HG03442 (cell line): ENCODE measurements around the gene RASA2.
"Not testable (repeated sequence)": the region's sequence is repeated elsewhere in the genome, so short reads cannot be mapped to it uniquely, and the experiment has no call there.

ENCODE experiments used
- ATAC-seq: cut with Tn5 transposase; IDR thresholded peaks from one replicate; pipeline ENCODE4 v1.9.1; 2021; ENCODE audit warnings: mild to moderate bottlenecking, moderate library complexity; ENCODE audit not compliant: unreplicated experiment

RASA2 gene

GRCh38 chr3:141457624-141458236 is 29.1 kb upstream of the RASA2 start:
- no peak for ATAC-seq

- no peak for ATAC-seq
These were observed 27.8 kb upstream of the RASA2 start for GRCh38 chr3:141459008-141459407.

GRCh38 chr3:141460097-141460704 is 26.6 kb upstream of the RASA2 start:
- peak; percentile 88 for ATAC-seq

DNA sequence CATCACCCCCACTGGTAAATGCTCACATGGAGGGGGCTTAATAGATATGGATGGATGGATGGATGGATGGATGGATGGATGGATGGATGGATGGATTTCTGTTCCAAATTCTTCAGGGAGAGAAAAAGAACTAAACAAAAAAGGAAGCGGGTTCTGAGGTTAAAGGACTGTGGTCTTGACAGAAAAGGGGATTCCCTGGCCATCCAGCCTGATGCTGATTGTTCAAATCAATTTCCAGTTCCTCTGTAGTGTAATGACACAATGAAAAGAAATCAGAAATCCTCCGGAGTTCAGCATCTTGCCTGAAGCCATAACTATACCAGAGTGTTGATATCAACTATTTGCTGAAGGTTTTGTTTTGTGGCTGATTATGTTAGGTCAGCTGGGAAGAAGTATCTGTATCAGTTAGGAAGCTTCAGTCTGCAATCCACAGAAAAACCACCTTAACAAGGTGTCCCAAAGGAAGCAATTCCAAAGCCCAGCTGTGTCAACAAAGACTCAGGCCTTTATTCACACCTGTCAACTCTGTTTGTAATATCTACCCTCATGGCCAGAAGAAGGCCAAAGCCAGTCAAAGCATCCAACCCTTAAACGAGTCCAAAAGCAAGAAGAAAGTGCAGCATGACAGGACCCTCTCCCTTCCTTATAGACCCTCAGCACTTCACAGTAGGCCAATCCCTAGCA is 24.5 kb upstream of the RASA2 start:
- ATAC-seq = no peak

- no peak for ATAC-seq
These were observed 21.6 kb upstream of the RASA2 start for GRCh38 chr3:141465221-141465620.

- ATAC-seq = no peak
These were observed 20.1 kb upstream of the RASA2 start for GRCh38 chr3:141466633-141467169.

DNA sequence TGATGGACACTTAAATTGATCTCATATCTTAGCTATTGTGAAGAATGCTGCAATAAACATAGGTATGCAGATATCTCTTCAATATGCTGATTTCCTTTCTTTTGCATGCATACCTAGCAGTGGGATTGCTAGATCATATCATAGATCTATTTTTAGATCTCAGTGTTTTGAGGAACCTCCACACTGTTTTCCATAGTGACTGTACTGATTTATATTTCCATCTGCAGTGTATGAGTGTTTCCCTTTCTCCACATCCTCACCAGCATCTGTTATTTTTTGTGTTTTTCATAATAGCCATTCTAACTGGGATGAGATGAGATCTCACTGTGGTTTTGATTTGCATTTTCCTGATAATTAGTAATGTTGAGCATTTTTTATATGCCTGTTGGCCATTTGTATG is 17.1 kb upstream of the RASA2 start:
- ATAC-seq = no peak

DNA sequence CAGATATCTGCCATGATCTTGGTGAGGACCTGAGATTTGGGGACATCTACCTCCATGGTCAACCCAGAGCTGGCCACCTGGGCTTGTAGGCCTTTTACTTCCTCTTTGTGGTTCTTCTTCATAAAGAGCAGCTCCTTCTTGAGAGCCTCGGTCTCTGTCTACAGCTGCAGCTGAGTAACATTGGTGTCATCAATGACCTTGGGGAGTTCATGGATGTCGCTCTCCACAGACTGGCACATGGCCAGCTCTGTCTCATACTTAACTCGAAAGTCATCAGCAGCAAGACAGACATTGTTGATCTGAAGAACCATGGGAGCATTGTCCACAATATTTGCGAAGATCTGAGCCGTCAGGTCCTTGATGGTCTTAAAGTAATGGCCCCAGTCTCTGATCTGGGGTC is 15.7 kb upstream of the RASA2 start:
- ATAC-seq = no peak

DNA sequence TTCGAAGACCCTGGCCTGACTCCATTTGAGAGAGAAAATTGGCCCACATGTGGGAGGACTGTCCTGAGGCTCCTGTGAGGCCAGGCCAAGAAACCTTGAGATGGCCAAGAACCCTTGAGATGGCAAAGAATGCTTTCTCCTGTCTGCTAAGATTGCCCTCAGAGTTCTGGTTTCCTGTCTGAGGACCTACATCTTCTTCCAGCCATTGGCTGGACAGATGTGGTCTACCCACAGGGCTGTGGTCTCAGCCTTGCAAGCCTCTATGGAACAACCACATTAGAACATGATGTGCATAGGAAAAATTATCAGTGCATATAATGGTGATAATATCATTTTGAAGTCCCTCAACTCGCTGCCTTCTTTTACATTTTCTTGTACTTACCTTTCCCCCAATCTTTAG is 10.8 kb upstream of the RASA2 start:
- no peak for ATAC-seq

GRCh38 chr3:141477224-141477623 is 9.6 kb upstream of the RASA2 start:
- ATAC-seq = no peak

DNA sequence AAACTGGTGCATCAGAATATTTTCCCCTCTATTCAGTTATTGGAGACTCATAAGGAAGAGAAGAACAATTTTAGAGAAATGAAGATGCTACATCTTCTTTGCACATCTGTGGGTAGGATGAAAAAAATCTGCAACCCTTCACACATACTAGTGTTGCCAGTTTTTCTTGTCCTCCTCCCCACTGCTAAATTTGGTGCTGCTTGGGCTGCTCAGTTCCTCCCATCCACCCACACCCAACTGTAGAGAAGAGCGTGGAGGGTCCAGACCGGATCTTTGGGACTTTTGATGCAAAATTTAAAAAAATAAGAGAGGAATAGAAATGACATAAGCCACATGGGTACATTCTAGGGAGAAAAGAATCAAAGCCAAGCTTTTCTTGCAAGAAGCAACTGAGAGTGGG is 8.7 kb upstream of the RASA2 start:
- ATAC-seq = no peak

DNA sequence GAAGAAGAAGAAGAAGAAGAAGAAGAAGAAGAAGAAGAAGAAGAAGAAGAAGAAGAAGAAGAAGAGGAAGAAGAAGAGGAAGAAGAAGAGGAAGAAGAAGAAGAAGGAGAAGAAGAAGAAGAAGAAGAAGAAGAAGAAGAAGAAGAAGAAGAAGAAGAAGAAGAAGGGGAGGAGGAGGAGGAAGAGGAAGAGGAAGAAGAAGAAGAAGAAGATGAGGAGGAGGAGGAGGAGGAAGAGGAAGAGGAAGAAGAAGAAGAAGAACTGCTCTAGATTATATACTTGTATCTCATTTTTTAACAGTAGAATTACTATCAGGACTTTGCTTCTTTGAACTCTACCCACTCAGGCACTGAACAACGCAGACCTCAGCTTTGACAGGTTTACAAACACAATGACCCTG is 8.0 kb upstream of the RASA2 start:
- ATAC-seq = not testable (repeated sequence)

DNA sequence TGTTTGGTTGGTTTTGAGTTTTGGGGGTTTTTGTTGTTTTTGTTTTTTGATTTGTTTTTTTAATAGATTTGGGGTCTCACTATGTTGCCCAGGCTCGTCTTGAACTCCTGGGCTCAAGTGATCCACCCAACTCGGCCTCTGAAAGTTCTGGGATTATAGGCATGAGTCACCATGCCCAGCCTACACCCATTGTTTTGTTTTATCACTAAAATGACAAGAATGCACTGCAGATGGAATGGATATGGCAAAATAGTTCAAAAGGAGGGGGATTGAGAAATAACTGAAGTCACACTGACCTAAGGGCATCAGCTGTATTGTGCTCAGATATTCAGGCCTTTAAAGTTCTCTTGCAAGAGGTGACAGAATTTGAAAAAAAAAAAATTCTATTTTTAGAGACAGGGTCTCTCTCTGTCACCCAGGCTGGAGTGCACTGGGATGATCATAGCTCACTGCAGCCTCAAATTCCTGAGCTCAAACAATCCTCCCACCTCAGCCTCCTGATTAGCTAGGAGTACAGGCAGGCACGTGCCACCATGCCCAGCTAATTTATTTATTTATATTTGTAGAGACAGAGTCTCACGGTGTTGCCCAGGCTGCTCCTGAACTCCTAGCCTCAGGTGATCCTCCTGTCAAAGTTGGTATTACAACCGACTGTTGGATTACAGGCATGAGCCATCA is 4.4 kb upstream of the RASA2 start:
- ATAC-seq = no peak

GRCh38 chr3:141484701-141485287 is 2.0 kb upstream of the RASA2 start:
- no peak for ATAC-seq

DNA sequence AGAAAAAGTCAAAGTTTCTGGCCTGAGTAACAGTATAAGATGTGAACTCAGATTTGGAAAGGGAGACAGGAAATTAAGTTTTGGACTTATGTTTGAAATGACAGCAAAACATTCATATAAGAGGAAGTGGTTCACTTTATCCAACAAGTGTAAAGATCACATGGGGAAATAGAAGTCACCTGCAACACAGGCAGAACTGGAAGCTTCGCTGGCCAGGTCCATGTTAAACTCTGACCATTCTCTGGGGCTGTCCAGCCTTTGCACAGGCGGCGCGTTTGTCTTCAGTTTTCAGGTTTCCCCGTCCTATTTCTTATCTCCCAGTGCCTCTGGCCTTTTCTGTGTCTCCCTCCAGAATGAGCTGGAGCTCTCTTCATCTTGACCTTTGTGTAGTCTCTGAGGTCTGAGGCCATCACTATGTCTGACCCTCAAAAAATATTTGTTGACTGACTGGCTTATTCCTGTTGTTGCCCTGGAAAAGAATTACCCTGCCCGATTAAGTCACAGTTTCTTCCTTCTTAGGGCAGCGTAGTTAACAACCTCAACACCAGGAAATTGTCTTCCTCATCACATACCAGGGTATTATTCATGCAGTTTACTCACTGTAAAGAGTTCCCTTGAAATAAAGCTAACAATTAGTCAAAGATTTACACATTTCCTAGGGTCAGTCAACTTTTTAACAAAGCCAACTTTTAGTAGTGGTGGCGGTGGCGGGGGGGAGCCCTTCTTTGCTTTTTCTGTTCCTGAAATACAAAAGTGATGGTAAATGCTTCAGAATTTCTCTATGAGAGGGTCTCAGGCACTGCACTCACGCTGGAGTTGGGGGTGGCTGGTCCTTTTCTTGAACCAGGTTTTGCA is 959 bp upstream of the RASA2 start:
- ATAC-seq = no peak

- ATAC-seq = no peak
These were observed 406 bp upstream of the RASA2 start for GRCh38 chr3:141486496-141486745.

- ATAC-seq = peak; percentile 71
These were observed 860 bp downstream of the RASA2 start for GRCh38 chr3:141487521-141488252.

DNA sequence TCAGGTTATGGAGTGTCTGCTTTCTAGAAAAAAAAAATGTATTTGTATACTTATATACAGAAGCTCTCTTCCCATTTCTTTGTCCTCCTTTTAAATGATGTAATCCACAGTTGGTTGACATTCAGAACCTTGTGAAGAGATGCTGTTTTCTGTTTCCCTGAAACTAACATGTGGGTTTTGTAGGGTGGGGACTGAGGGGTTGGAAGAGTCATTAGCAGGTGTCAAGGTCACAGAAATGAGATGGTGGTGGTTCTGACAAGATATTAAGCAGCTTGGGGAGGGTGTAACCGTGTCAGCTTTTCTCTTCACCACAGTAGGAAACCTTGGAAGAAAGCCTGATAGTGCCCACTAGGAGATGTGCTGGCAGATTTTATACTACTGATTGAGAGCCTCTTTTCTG is 2.4 kb downstream of the RASA2 start:
- no peak for ATAC-seq

DNA sequence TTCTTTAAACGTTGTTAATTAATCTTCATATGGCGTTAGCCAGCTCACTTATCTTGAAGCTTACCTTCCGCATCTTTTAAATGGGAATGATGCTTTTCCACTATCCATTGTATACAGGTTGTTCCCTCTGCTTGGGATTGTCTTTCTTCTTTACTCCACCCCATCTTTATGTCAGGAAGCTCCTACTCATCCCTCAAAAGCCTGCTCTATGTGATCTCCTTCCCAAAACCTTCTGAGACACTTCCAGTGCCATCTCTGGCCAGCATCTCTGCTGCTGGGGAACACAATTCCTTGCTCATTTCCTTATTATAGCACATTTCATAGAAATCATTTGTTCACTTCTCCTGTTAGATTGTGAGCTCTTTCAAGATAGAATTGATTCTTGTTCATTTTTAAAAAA is 4.3 kb downstream of the RASA2 start:
- ATAC-seq = no peak

- no peak for ATAC-seq
These were observed 5.1 kb downstream of the RASA2 start for GRCh38 chr3:141491929-141492328.
